Measurements from ENCODE around the gene TDRD7. TPM values are rescaled to one million over a fixed set of nuclear protein-coding genes. Genes with fewer than 3 reads are reported as not detected.

The TDRD7 gene
- total and polyA plus RNA-seq, 2 of the 13 experiments (the other 11 are each of a cell fraction or from before 2014, with no cell fraction given) = 9.8 to 15.5 TPM

- TF ChIP-seq SOX13 (IDR thresholded peaks at IDR 0.05) (no peak), SOX13 (CRISPR knock-in tag; conservative IDR thresholded peaks at IDR 0.05 in 1 of 2, IDR thresholded peaks at IDR 0.05 in 1 of 2) (peak in 1 of 2 experiments; percentile 37; a peak in 1 of 4 replicates), PLSCR1 (CRISPR knock-in tag; IDR thresholded peaks at IDR 0.05; ENCODE audit: borderline replicate concordance) (no peak), EHMT2 (IDR thresholded peaks at IDR 0.05; ENCODE audit: borderline replicate concordance, low read depth, low read length) (no peak), ZFP36L2 (CRISPR knock-in tag; IDR thresholded peaks at IDR 0.05) (no peak), ZBED4 (CRISPR knock-in tag; IDR thresholded peaks at IDR 0.05; ENCODE audit: borderline replicate concordance) (no peak), PATZ1 (CRISPR knock-in tag; IDR thresholded peaks at IDR 0.05) (no peak), TOPORS (CRISPR knock-in tag; IDR thresholded peaks at IDR 0.05) (0 out of 2 replicates have a peak, but pooled peaks have one; percentile 59), CCDC6 (CRISPR knock-in tag; IDR thresholded peaks at IDR 0.05) (no peak), NCOA2 (CRISPR knock-in tag; IDR thresholded peaks at IDR 0.05) (no peak), RARA (CRISPR knock-in tag; IDR thresholded peaks at IDR 0.05) (peak; percentile 90), MEF2D (CRISPR knock-in tag; IDR thresholded peaks at IDR 0.05) (no peak), ZNF337 (CRISPR knock-in tag; IDR thresholded peaks at IDR 0.05; ENCODE audit: borderline replicate concordance, low read depth) (no peak), CENPBD1 (CRISPR knock-in tag; IDR thresholded peaks at IDR 0.05; ENCODE audit: borderline replicate concordance, low read depth) (no peak), ZNF878 (CRISPR knock-in tag; IDR thresholded peaks at IDR 0.05) (no peak), ZNF484 (CRISPR knock-in tag; IDR thresholded peaks at IDR 0.05; ENCODE audit: borderline replicate concordance, low read depth) (no peak), ISX (CRISPR knock-in tag; conservative IDR thresholded peaks at IDR 0.05) (no peak), ZNF10 (CRISPR knock-in tag; IDR thresholded peaks at IDR 0.05; ENCODE audit: borderline replicate concordance, low read depth) (no peak), SETDB1 (CRISPR knock-in tag; IDR thresholded peaks at IDR 0.05; ENCODE audit: borderline replicate concordance) (no peak), MXD4 (CRISPR knock-in tag; IDR thresholded peaks at IDR 0.05) (peak; percentile 26; the same call in 1 of the 2 replicates), KDM1A (CRISPR knock-in tag; IDR thresholded peaks at IDR 0.05) (0 out of 2 replicates have a peak, but pooled peaks have one; percentile 16), MAFF (IDR thresholded peaks at IDR 0.05; ENCODE audit: low read depth, low read length) (no peak), FOXJ3 (CRISPR knock-in tag; IDR thresholded peaks at IDR 0.05; ENCODE audit: borderline replicate concordance) (no peak)
These were observed 12.7 kb upstream of the TDRD7 start (continued) for GRCh38 chr9:97398999-97399758.

Data from HepG2 (cell line).